Astrocyte (in vitro differentiated cells and primary cell): ENCODE data around the gene ARHGAP26. TPM values are rescaled to one million over a fixed set of nuclear protein-coding genes. Genes with fewer than 3 reads are reported as not detected.

ENCODE experiments used
- DNase-seq: peaks from one replicate; pipeline ENCODE4 v3.0.0-alpha.2; 2010; ENCODE audit warnings: low read depth
- FAIRE-seq: peaks from 2 replicates; lab custom pipeline; 2011; peaks lifted over from hg19 to GRCh38; lab: Jason Lieb, UNC
- H2AFZ ChIP-seq: 2 replicates; pipeline ENCODE4 v1.6.0; 2012; ENCODE audit warnings: low read depth, low read length, inconsistent platforms
- H3K27ac ChIP-seq: 2 replicates; pipeline ENCODE4 v1.5.1; 2011; ENCODE audit warnings: low read depth, low read length, inconsistent platforms
- H3K27me3 ChIP-seq: 2 replicates; pipeline ENCODE4 v1.6.0; 2011; ENCODE audit warnings: low read length, inconsistent platforms; ENCODE audit not compliant: insufficient read depth
- H3K36me3 ChIP-seq: 2 replicates; pipeline ENCODE4 v1.5.1; 2011; ENCODE audit warnings: low read length, inconsistent platforms; ENCODE audit not compliant: insufficient read depth
- H3K4me1 ChIP-seq: 2 replicates; pipeline ENCODE4 v1.5.1; 2011; ENCODE audit warnings: low read length, inconsistent platforms; ENCODE audit not compliant: insufficient read depth
- H3K4me2 ChIP-seq: 2 replicates; pipeline ENCODE4 v1.6.0; 2012; ENCODE audit warnings: low read length, inconsistent platforms
- H3K4me3 ChIP-seq: 2 replicates; pipeline ENCODE4 v1.5.1; 2011; ENCODE audit warnings: low read depth, mild to moderate bottlenecking, low read length, inconsistent platforms; ENCODE audit not compliant: insufficient read depth
- H3K79me2 ChIP-seq: 2 replicates; pipeline ENCODE4 v1.6.0; 2012; ENCODE audit warnings: mild to moderate bottlenecking, low read length, inconsistent platforms; ENCODE audit not compliant: insufficient read depth
- H3K9ac ChIP-seq: 2 replicates; pipeline ENCODE4 v1.6.0; 2012; ENCODE audit warnings: mild to moderate bottlenecking, low read length, inconsistent platforms
- H3K9me3 ChIP-seq: 2 replicates; pipeline ENCODE4 v1.5.1; 2012; ENCODE audit warnings: low read depth, mild to moderate bottlenecking, low read length, inconsistent platforms; ENCODE audit not compliant: insufficient read depth
- H4K20me1 ChIP-seq: 2 replicates; pipeline ENCODE4 v1.6.0; 2012; ENCODE audit warnings: low read length, inconsistent platforms; ENCODE audit not compliant: insufficient read depth
- H3K27ac Mint-ChIP-seq: one replicate; pipeline ENCODE4 v1.8.0; 2021; ENCODE audit warnings: mild to moderate bottlenecking, mixed read lengths; ENCODE audit not compliant: unreplicated experiment
- H3K27me3 Mint-ChIP-seq: one replicate; pipeline ENCODE4 v1.8.0; 2021; ENCODE audit warnings: low read depth, mixed read lengths; ENCODE audit not compliant: unreplicated experiment
- H3K36me3 Mint-ChIP-seq: one replicate; pipeline ENCODE4 v1.8.0; 2021; ENCODE audit warnings: low read depth, mixed read lengths; ENCODE audit not compliant: unreplicated experiment
- H3K4me1 Mint-ChIP-seq: one replicate; pipeline ENCODE4 v1.8.0; 2021; ENCODE audit warnings: low read depth, mixed read lengths; ENCODE audit not compliant: unreplicated experiment
- H3K4me3 Mint-ChIP-seq: one replicate; pipeline ENCODE4 v1.8.0; 2021; ENCODE audit warnings: mild to moderate bottlenecking, moderate library complexity, mixed read lengths; ENCODE audit not compliant: unreplicated experiment
- H3K9me3 Mint-ChIP-seq: one replicate; pipeline ENCODE4 v1.8.0; 2021; ENCODE audit warnings: mild to moderate bottlenecking, mixed read lengths; ENCODE audit not compliant: unreplicated experiment
- EZH2 ChIP-seq: IDR thresholded peaks from 2 replicates; pipeline ENCODE4 v1.6.1; 2012; ENCODE audit warnings: mild to moderate bottlenecking, low read length, inconsistent platforms; ENCODE audit not compliant: insufficient read depth
- total RNA-seq: library from RNA; stranded (reverse); gene quantifications from 2 replicates; pipeline ENCODE4 v1.2.1, GENCODE V29; 2021
- TF ChIP-seq, protein P1 (sequence below): IDR thresholded peaks from 2 replicates; pipeline ENCODE4 v1.5.1; 2011; ENCODE audit warnings: low read depth, mild to moderate bottlenecking, inconsistent platforms, low read length, moderate library complexity; ENCODE audit not compliant: insufficient read depth

ARHGAP26 gene
- total RNA-seq, 1 donor from 2014 or later = 5.6 TPM

DNA sequence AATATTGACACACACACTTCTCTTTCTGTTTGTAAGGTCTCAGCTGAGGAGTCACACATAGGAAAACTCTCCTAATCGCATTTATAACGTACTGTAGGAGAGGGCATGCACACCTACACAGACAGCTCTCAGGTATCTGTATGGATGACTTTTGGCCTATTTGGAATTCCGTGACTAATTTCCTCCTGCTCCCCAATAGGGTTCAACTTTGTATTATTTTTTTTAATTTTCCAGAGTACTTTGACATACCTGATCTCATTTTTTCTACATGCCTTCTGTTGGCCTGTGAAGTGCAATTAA lies 195.9 kb downstream of the ARHGAP26 start:
- no peak overlapping the region for H2AFZ ChIP-seq
- no peak overlapping the region for H3K4me2 ChIP-seq
- Mint-ChIP-seq H3K4me1 (no peaks in the 10 kb centered on the region), H3K36me3 (peaks cover 2% of the 10 kb centered on the region), H3K27me3 (no peaks in the 10 kb centered on the region), H3K9me3 (no peaks in the 10 kb centered on the region), H3K27ac (no peak overlapping the region), H3K4me3 (no peak overlapping the region)
- H3K4me3 ChIP-seq = no peak overlapping the region
- H3K36me3 ChIP-seq = no peaks in the 10 kb centered on the region
- H3K27me3 ChIP-seq = no peaks in the 10 kb centered on the region
- H3K9me3 ChIP-seq = no peaks in the 10 kb centered on the region
- no peaks in the 10 kb centered on the region for H3K79me2 ChIP-seq
- TF ChIP-seq, protein P1, sequence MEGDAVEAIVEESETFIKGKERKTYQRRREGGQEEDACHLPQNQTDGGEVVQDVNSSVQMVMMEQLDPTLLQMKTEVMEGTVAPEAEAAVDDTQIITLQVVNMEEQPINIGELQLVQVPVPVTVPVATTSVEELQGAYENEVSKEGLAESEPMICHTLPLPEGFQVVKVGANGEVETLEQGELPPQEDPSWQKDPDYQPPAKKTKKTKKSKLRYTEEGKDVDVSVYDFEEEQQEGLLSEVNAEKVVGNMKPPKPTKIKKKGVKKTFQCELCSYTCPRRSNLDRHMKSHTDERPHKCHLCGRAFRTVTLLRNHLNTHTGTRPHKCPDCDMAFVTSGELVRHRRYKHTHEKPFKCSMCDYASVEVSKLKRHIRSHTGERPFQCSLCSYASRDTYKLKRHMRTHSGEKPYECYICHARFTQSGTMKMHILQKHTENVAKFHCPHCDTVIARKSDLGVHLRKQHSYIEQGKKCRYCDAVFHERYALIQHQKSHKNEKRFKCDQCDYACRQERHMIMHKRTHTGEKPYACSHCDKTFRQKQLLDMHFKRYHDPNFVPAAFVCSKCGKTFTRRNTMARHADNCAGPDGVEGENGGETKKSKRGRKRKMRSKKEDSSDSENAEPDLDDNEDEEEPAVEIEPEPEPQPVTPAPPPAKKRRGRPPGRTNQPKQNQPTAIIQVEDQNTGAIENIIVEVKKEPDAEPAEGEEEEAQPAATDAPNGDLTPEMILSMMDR = no peak
- TF ChIP-seq EZH2 = no peak
- no peaks in the 10 kb centered on the region for H4K20me1 ChIP-seq
- H3K4me1 ChIP-seq = no peaks in the 10 kb centered on the region
- FAIRE-seq (no peak), DNase-seq (no peak)
- no peak overlapping the region for H3K9ac ChIP-seq
- no peak overlapping the region for H3K27ac ChIP-seq

DNA sequence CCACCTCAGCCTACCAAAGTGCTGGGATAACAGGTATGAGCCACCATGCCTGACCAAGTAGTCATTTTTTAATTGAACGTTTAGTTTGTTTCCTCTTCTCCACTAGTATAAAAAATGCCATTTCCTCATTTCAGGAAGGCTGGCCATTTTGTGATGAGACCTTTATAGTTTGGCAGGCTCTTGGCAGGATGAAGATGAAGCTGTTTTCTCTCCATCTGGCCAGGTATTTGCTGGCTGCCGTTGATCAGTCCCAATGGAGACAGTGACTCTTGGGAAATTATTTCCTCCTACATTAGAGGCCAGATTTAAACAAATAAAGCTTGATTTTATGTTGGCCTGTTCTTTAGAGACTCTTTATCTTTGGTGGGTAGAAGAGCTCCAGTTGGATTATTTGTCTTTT lies 199.0 kb downstream of the ARHGAP26 start:
- DNase-seq (no peak), FAIRE-seq (no peak)
- H3K27ac Mint-ChIP-seq = no peak overlapping the region

More for the DNA sequence above, 199.0 kb downstream of the ARHGAP26 start:
- no peaks in the 10 kb centered on the region for H4K20me1 ChIP-seq
- no peak overlapping the region for H3K4me3 ChIP-seq
- no peak for TF ChIP-seq EZH2
- TF ChIP-seq, protein P1 = no peak
- no peak overlapping the region for H3K27ac ChIP-seq
- no peaks in the 10 kb centered on the region for H3K79me2 ChIP-seq
- Mint-ChIP-seq H3K9me3 (no peaks in the 10 kb centered on the region), H3K4me3 (no peak overlapping the region), H3K4me1 (no peaks in the 10 kb centered on the region), H3K27me3 (no peaks in the 10 kb centered on the region), H3K36me3 (peaks cover 2% of the 10 kb centered on the region)
- no peak overlapping the region for H2AFZ ChIP-seq
- H3K9ac ChIP-seq = no peak overlapping the region
- H3K4me2 ChIP-seq = no peak overlapping the region
- H3K9me3 ChIP-seq = no peaks in the 10 kb centered on the region
- H3K36me3 ChIP-seq = no peaks in the 10 kb centered on the region
- H3K4me1 ChIP-seq = no peaks in the 10 kb centered on the region
- no peaks in the 10 kb centered on the region for H3K27me3 ChIP-seq
